LNCAP (cell line): ENCODE results near the gene PTCD2.

Experiments
- CTCF ChIP-seq: fragments of 450-650 bp; IDR thresholded peaks from 2 replicates; pipeline ENCODE4 v1.5.1; 2017; ENCODE audit warnings: mild to moderate bottlenecking

The PTCD2 gene

GRCh38 chr5:72319976-72320752 is at the start of gene PTCD2, which contains the start of gene MRPS27:
PTCD2 (plus strand) TSS chr5:72320373; CDS start chr5:72320383, 10 bp downstream.
MRPS27 (minus strand) TSS chr5:72320240; CDS start chr5:72320221, 19 bp downstream.
- peak; percentile 13; the same call in 1 of the 2 replicates for TF ChIP-seq CTCF

GRCh38 chr5:72271702-72272101 is 48.5 kb upstream of the PTCD2 start:
- no peak for TF ChIP-seq CTCF

- TF ChIP-seq CTCF, result no peak
Measured at GRCh38 chr5:72272398-72272797, 47.8 kb upstream of the PTCD2 start.

GRCh38 chr5:72273547-72273946 is 46.6 kb upstream of the PTCD2 start:
- no peak for TF ChIP-seq CTCF

- no peak for TF ChIP-seq CTCF
Measured at GRCh38 chr5:72276219-72276752, 43.9 kb upstream of the PTCD2 start.

- TF ChIP-seq CTCF, result peak; percentile 52; the same call in 1 of the 2 replicates
Measured at GRCh38 chr5:72280581-72281069, 39.5 kb upstream of the PTCD2 start.

- TF ChIP-seq CTCF, result no peak
Measured at GRCh38 chr5:72281430-72281763, 38.8 kb upstream of the PTCD2 start.
